CD4-positive, alpha-beta T cell treated with Interleukin-4 for 4 hours (primary cell): ENCODE data around the gene TUBG1.
"Not testable (repeated sequence)": the region's sequence is repeated elsewhere in the genome, so short reads cannot be mapped to it uniquely, and the experiment has no call there.

Experiments used
- DNase-seq: peaks from one replicate; pipeline ENCODE4 v3.0.0-alpha.2; 2020

The TUBG1 gene

DNA sequence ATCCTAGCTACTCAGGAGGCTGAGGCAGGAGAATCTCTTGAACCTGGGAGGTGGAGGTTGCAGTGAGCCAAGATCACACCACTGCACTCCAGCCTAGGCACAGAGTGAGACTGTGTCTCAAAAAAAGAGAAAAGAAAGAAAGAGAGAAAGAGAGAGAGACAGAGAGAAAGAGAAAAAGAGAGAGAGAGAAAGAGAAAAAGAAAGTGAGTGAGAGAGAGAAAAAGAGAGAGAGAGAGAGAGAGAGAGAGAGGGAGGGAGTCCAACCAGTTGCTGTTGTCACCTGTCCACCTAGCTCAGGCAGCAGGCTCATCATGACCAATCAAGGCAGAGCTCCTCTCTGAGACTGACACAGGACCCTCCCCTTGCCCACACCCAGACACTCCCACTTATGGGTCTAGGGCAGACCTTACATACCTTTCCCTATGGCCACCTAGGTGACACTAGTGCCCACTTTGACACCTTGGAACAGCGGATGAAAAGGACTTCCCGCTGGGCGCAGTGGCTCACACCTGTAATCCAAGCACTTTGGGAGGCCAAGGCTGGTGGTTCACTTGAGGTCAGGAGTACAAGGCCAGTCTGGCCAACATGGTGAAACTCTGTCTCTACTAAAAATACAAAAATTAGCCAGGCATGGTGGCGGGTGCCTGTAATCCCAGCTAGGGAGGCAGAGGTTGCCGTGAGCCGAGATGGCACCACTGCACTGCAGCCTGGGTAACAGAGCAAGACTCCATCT is 17.7 kb downstream of the TUBG1 start:
- DNase-seq, result not testable (repeated sequence)

DNA sequence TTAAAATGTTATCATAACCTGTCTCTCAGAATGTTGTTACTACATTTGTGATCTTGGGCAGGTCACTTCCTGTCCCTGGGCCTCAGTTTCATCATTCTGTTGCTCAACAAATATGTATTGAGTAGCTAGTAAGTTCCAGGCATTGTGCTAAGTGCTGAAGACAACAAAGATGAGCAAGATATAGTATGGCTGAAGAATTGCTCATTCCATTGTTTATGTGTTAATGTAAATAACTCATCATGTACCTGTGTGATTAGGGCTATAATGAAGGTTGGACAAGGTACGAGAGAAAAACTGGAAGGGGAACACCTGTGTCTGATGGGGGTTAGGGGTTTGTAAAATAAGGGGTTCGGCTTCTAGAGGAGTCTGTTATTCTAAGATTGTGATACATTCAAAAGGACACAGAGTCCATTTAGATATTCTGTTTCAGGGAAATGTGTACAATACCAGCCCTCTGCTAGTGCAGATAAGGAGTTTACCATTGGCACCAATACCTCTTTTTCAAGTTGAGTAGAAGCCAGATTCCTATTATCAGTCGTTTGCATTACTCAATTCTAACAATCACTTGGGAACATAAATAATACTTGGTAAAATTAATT is 20.0 kb downstream of the TUBG1 start:
- DNase-seq, result no peak

DNA sequence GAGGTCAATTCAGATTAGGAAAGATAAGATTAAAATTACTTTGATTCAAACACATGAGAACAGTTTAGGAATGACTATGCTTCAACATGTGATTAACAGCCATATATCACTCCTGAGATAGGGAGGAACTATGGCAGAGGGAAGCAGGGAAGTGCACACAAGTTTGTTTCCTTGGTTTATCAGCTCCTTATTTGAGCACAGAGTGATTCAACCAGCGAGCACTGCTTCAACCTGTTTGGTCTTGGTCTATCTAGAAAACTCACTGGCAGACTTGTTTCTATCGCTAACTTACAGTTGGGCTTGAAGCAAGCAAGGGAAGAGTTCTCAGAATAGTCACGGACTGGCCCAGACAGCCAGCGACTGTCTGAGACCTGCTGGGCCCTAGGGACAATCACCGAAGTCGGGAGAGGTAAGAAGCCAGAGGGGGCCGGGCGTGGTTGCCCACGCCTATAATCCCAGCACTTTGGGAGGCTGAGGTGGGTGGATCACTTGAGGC is 23.5 kb downstream of the TUBG1 start:
- no peak for DNase-seq

DNA sequence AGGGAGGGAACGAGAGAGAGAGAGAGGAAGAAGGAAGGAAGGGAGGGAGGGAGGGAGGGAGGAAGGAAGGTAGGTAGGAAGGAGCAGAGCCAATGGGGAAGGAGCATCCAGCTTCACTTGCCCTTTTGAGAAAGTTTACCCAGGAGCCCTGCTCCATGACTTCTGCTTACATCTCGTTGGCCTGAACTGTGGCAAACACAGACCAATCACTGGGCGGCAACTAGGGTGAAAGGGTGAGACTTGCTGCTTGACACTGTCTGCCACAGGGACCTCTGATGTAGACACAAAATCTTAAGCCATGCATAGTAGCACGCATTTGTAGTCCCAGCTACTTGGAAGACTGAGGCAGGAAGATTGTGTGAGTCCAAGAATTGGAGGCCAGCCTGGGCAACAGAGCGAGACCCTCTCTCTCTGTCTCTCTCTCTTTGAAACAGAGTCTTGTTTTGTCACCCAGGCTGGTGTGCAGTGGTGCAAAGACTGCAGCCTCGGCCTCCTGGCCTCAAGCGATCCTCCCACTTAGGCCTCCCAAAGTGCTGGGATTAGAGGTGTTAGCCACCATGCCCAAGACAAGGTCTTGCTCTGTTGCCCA is 30.1 kb downstream of the TUBG1 start:
- DNase-seq, result no peak

DNA sequence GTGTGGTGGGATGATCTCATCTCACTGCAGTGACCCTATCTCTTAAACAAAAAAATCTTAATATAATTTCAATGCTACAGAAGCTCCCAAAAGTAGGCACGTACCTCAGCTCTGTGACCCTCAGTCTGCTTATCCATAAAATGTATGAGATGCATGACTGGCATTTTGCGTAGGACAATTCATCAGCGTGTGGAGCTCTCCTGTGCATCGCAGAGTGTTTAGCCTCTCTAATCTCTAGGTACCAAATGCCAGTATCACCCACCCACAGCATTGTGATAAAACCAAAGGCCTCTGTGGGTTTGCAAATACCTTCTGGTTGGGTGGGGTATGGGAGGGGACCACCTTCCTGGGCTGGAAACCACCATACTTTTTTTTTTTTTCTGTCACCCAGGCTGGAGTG is 30.6 kb downstream of the TUBG1 start:
- DNase-seq, result no peak

DNA sequence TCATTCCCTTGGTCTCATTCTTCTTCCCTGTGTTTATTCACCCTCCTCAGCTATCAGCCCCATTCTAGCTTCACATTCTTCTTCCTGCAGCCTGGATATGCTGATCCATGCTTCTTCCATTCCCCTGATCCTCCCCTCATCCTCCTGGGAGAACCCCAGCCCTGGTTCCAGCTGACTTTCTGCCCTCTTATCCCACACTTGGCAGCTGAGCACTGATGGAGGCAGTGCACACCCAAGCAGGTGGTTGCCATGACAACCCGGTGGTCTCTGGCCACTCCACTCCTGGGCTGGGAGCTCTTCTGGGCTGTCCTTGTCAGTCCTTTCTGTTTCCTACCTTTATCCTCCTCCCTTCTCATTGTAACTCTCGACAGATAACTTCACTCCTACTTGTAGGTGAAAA is 32.9 kb downstream of the TUBG1 start:
- DNase-seq, result no peak

DNA sequence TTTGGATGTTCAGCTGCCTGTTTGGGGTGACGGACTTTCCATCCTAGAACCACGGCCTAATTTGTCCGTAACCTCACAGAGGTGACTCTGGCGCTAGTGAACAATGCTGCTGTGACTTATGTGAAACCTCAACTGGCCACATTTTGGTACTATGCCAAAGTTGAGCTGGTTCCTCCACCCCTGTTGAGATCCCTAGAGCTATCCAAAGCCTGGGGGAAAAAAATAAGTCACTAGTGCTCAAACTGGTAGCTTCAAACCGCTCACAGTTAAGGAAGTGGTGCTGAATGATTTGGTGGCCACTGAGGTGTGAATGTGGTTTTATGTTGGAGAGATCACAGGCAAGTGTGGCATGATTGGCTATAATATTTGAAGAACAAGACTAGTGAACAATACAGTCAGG is 38.3 kb downstream of the TUBG1 start:
- DNase-seq, result no peak

DNA sequence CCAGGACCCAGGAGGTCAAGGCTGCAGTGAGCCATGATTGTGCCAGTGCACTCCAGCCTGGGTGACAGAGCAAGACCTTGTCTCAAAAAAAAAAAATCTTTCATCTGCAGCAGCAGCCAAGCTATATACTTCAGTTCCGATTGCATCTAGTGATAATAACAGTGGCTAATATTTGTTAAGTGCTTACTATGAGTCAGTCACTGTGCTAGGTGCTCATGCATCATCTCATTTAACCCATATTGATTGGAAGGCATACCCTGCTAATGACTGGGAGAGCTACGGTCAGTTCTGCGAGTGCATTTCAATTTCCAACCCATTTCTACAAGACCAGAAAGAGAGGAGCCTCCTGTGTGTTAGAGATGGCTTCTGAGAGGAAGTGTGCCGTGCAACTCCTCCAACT is 41.9 kb downstream of the TUBG1 start:
- no peak for DNase-seq

DNA sequence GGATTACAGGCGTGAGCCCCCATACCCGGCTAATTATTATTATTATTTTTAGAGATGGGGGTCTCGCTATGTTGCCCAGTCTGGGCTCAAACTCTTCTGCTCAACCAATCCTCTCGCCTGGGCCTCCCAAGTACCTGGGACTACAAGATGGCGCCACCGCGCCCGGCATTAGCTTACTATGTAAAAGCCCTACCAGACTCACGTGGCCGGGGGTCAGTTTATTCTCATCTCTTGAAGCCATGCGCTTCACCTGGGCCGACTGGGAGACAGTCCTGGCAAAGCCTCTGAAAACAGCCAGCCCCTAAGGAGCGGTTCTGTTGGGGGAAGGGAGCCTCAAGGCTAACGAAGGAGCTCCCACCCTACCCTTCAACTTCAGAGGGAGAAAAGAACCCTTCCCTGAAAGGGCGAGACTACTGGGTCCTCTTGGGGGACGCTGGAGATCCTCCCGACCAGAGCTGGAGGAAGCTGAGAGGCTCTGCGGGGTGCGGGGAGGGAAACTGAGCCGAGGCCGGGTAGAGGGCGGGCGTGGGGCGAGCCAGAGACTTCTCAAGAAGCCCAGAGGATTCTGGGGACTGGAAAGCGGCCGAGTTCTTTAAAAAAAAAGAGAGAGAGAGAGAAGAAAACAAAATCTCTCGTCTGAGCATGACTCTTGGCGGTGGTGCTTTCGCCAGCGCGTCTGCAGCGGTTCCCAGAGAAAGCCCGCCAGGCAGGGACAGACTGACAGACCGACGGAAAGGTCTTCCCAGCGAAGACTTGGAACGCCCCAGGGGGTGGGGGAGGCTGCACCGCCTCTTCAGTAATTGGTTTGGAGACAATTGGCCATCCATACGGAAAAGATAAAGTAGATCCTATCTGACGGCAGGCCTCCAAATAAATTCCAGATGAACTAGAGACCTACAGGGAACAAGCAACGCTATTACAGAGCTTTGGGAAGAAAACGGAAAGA is 44.0 kb downstream of the TUBG1 start:
- DNase-seq, result no peak

DNA sequence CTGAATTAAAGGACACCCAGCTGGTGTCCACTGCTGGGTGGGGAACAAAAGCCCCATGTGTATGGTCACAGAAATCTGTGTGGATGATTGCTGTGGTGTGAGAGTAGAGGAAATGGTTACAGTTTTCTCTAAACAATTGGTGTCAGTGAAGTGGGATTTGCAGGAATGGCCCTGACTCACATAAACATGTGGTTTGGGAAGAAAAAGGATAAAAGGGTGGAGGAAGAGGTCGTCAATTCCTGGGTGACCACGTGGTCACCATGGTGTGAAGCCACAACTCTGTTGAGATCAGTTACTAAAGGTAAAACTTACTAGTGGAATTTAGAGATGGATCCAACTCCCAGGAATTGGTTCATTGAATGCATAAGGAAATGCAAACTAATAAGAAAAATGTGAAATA is 46.0 kb downstream of the TUBG1 start:
- DNase-seq, result no peak

DNA sequence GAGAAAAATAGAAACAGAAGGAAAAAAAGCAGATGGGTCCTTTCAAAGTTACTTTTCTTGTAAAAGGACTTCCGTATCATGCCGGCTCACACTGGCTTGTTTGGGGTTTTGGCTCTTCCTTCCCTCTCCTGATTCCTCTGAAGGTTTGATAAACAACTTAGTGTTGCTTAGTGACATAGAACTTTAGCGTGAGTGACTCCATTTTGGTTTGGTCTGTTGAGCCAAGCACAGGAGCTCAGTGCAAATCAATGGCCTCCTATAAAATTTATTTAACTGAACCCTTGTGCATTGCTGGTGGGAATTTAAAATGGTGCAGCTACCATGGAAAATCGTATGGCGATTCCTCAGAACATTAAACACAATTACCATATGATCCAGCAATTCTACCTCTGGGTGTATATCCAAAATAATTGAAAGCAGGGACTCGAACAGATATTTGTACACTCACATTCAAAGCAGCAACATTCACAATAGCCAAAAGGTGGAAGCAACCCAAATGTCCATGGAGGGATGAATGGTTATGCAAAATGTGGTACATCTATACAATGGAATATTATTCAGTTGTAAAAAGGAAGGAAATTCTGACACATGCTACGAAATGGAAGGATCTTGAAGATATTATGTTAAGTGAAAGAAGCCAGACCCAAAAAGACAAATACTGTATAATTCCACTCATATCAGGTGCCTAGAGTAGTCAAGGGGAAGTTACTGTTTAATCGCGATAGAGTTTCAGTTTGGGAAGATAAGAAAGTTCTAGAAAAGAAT is 48.5 kb downstream of the TUBG1 start:
- no peak for DNase-seq

DNA sequence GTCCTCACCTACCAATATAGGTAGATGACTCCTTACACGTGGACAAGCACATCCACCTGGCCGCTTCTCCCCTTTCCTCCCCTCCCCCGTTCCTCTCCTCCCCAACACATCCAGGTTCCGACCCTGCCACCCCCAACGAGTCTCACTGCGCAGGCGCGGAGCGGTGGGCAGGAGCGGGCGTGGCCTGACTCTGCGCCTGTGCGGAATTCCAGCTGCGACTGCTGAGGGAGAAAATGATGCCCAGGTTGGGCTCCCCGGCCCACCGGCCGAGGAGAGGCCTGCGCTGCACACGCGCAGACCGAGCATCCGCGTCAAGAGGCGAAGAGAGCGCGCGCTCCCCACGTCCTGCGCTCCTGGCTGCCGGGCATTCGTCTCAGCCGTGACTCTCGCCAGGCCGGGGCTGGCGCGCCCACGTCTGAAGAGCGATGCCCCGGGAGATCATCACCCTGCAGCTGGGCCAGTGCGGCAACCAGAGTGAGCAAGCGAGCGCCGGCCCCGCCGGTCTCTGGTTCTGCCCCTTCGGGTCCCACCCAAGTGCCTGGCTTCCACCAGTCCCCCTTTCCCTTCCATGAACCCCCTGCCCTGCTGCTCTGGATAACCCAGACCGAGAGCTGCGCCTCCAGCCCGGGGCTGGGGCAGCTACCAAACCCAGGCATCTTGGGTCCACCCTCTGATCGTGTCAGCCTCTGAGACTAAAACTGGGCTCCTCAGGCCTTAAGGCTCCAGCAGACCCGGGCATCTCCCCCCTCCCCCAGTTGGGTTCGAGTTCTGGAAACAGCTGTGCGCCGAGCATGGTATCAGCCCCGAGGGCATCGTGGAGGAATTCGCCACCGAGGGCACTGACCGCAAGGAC is 49.8 kb downstream of the TUBG1 start, which contains the start of gene TUBG2:
TUBG2 (plus strand) TSS at position 206 of the 853 bp plus-strand sequence; CDS start at position 426, 220 bp downstream.
- DNase-seq, result peak; percentile 71

DNA sequence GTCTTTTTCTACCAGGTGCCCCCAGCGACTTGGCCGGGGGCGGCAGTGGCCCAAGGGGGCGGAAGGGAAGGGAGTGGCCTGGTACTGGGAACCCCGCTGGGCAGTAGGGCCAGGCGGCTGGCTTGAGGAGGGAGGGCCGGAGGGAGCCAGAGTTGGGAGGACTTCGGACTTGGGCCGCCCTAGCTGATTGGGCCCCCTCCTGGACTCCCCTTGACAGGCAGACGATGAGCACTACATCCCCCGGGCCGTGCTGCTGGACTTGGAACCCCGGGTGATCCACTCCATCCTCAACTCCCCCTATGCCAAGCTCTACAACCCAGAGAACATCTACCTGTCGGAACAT is 50.4 kb downstream of the TUBG1 start:
- not testable (repeated sequence) for DNase-seq

DNA sequence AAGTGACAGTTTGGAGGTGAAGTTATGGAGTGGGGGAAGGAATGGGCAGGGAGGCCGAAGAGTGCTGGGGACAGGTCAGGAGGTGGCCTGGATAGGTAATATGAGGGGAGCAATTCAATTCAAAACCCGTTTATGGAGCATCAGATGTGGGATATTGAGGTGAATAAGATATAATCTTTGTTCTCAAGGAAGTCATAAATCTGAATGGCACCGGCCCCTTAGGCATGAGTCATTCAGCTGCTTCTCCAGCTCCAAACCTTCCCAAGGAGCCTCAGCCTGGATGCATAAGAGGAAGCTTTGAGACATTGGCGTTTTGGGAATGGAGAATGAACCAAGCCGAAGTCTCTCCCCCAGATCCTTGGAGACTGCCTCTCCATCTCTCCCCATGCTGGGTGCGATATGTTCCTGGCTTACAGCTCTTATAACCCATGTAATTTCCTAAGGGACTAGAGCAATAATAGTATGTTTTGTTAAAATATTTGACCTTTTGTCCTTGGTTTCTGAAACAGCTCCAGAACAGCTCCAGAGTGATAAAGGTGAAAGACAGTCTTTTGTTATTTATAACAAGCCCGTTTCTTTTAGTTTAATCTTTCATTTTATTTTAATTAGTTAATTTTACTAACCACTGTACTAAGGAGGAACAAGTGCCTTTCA is 51.3 kb downstream of the TUBG1 start:
- no peak for DNase-seq
